GM12865 (cell line): ENCODE results near the gene KCTD19.

Experiments used
- DNase-seq: peaks from one replicate; pipeline ENCODE4 v3.0.0; 2010; ENCODE audit warnings: low read depth
- H3K4me3 ChIP-seq: 2 replicates; pipeline ENCODE4 v1.5.1; 2011; ENCODE audit warnings: mild to moderate bottlenecking, low read depth, low read length, control low read depth
- CTCF ChIP-seq: IDR thresholded peaks from 2 replicates; pipeline ENCODE4 v1.5.1; 2011; ENCODE audit warnings: low read length, control low read depth, low read depth, inconsistent platforms; ENCODE audit not compliant: insufficient read depth; ENCODE audit errors: missing control alignments

Gene KCTD19

GRCh38 chr16:67277294-67277998 lies 49.1 kb downstream of the KCTD19 start:
- no peak overlapping the region for H3K4me3 ChIP-seq
- DNase-seq: no peak
- TF ChIP-seq CTCF: no peak

- no peak overlapping the region for H3K4me3 ChIP-seq
- no peak for DNase-seq
- TF ChIP-seq CTCF: no peak
These were observed 51.2 kb downstream of the KCTD19 start for GRCh38 chr16:67275321-67275720.

- no peak for DNase-seq
These were observed 55.1 kb downstream of the KCTD19 start for GRCh38 chr16:67271446-67271845.

DNA sequence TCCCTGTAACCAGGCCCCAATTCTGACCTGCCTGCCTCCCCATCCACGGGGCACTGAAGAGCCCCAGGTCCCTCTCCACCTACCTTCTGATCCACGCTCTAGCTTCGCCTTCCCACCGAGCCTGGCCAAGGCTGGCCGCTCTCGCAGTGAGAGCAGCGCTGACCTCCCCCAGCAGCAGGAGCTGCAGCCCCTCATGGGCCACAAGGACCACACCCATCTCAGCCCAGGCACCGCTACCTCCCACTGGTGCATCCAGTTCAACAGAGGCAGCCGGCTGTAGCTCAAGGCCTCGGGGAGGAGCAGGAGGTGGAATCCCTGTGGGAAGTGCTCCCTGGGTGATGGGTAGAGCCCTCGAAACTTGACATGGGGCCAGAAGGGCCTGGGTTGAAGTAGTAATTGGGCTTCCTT lies 55.6 kb downstream of the KCTD19 start:
- no peak for DNase-seq
- no peak overlapping the region for H3K4me3 ChIP-seq
- TF ChIP-seq CTCF: no peak

More at GRCh38 chr16:67271446-67271845, 55.1 kb downstream of the KCTD19 start:
- no peak overlapping the region for H3K4me3 ChIP-seq
- no peak for TF ChIP-seq CTCF

GRCh38 chr16:67269766-67270165 lies 56.8 kb downstream of the KCTD19 start:
- no peak for TF ChIP-seq CTCF

DNA sequence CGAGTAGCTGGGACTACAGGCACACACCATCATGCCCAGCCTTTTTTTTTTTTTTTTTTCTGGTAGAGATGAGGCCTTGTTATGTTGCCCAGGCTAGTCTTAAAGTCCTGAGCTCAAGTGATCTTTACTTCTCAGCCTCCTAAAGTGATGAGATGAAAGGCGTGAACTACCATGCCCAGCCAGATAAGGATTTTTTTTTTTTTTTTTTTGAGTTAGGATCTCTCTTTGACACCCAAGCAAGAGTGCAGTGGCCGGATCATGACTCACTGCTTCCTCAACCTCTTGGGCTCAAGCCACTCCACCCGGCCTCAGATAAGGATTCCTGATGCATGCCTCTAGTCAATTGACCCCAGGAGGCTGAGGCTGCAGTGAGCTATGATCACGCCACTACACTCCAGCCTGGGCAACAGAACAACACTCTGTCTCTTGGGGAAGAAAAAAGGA lies 58.4 kb downstream of the KCTD19 start:
- no peak overlapping the region for H3K4me3 ChIP-seq
- DNase-seq: no peak
- TF ChIP-seq CTCF: no peak

More at GRCh38 chr16:67269766-67270165, 56.8 kb downstream of the KCTD19 start:
- H3K4me3 ChIP-seq: no peak overlapping the region
- DNase-seq: no peak

DNA sequence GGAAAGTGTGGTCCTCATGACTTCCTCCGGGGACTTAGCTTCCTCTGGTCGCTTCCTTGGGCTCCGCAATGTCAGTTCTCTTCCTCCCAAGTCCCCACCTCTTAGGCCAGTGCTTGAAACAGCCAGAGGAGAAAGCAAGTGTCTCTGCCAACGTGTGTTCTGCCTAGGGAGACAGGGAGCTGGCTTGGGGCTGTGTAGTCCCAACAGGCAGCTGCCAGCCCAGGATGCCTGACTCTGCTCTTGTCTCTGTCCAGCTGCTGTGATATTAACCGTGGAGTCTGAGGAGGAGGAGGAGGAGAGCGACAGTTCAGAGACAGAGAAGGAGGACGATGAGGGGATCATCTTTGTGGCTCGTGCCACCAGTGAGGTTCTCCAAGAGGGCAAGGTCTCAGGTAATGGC lies 60.7 kb downstream of the KCTD19 start:
- no peak overlapping the region for H3K4me3 ChIP-seq
- TF ChIP-seq CTCF: no peak
- no peak for DNase-seq
